ENCODE measurements around the gene SEC31A.
"Not testable (repeated sequence)": the region's sequence is repeated elsewhere in the genome, so short reads cannot be mapped to it uniquely, and the experiment has no call there.

Gene SEC31A

DNA sequence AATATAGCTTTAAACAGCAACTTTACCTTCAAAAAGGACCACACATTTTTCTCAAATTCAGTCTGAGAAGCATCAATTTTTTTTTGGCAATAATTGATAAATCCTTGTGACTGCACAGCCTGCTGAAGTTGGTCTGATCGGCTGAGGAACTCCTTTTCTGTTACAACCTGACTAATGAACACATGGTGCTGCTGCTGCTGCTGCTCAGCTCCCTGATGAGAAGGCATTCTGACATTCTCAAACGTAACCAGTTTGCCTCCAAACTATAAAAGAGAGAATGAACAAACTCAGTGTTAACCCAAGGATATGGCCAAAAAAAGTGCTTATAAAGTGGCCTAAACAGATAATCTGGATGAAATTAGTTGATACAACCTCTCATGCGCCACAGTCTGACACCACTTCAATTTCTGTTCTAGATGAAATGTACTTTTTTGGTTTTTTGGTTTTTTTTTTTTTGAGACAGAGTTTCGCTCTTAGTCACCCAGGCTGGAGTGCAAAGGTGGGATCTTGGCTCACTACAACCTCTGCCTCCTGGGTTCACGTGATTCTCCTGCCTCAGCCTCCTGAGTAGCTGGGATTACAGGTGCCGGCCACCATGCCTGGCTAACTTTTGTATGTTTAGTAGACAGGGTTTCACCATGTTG, 26.5 kb downstream of the SEC31A start:
- H3K9me2 ChIP-seq (replicated peaks; ENCODE audit: insufficient read depth, low read length), result no peaks in the 10 kb centered on the region
- no peak for DNase-seq
- H2AFZ ChIP-seq (ENCODE audit: low read length), result no peak overlapping the region
- TF ChIP-seq EZH2 (optimal IDR thresholded peaks at IDR 0.05; ENCODE audit: low read depth, low read length), result no peak
- TF ChIP-seq, protein P1, sequence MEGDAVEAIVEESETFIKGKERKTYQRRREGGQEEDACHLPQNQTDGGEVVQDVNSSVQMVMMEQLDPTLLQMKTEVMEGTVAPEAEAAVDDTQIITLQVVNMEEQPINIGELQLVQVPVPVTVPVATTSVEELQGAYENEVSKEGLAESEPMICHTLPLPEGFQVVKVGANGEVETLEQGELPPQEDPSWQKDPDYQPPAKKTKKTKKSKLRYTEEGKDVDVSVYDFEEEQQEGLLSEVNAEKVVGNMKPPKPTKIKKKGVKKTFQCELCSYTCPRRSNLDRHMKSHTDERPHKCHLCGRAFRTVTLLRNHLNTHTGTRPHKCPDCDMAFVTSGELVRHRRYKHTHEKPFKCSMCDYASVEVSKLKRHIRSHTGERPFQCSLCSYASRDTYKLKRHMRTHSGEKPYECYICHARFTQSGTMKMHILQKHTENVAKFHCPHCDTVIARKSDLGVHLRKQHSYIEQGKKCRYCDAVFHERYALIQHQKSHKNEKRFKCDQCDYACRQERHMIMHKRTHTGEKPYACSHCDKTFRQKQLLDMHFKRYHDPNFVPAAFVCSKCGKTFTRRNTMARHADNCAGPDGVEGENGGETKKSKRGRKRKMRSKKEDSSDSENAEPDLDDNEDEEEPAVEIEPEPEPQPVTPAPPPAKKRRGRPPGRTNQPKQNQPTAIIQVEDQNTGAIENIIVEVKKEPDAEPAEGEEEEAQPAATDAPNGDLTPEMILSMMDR (IDR thresholded peaks at IDR 0.05; ENCODE audit: low read length), result no peak
- no peak for TF ChIP-seq EZH2phosphoT487 (IDR thresholded peaks at IDR 0.05; ENCODE audit: low read length)
- H3K4me3 ChIP-seq (ENCODE audit: low read length), result no peak overlapping the region
- H3K36me3 ChIP-seq (replicated peaks; ENCODE audit: insufficient read depth, low read length), result peaks cover under 1% of the 10 kb centered on the region; the same call in 1 of the 2 replicates
- no peaks in the 10 kb centered on the region for H3K27me3 ChIP-seq (replicated peaks; ENCODE audit: insufficient read depth, low read length)
- no peaks in the 10 kb centered on the region for H3K79me2 ChIP-seq (ENCODE audit: low read length)
- H3K4me2 ChIP-seq (ENCODE audit: low read depth, low read length), result no peak overlapping the region
- peaks cover 4% of the 10 kb centered on the region; the same call in 1 of the 2 replicates for H3K4me1 ChIP-seq (ENCODE audit: low read length)
- H3K27ac ChIP-seq (ENCODE audit: low read length), result no peak overlapping the region
- no peaks in the 10 kb centered on the region; the same call in 1 of the 2 replicates for H3F3A ChIP-seq (ENCODE audit: insufficient read depth, low read length)
- no peak overlapping the region for H3K9ac ChIP-seq (ENCODE audit: low read length)
- no peaks in the 10 kb centered on the region for H4K20me1 ChIP-seq (ENCODE audit: insufficient read depth, low read length)
- H3K9me3 ChIP-seq (replicated peaks; ENCODE audit: insufficient read depth, low read length), result no peaks in the 10 kb centered on the region

DNA sequence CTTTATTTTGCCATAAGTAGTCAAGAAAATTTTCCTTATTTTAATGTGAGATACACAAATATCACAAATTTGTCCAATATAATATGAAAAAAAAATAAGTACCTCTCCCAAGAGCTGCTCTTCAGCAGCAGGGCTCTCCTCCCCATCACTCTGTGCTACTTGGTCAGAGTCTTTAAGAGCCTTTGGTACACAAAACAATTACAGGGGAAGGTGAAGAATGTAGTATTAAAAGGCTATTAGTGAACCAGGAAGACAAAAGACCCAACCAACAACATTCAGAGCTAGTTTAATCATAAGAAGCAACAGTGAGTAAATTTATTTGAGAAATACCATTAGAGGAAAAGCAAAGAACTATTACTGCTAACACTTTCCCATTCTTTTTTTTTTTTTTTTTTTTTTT, 29.4 kb downstream of the SEC31A start:
- no peaks in the 10 kb centered on the region for H3K27me3 ChIP-seq (replicated peaks; ENCODE audit: insufficient read depth, low read length)
- no peaks in the 10 kb centered on the region for H3F3A ChIP-seq (ENCODE audit: insufficient read depth, low read length)
- no peak for DNase-seq
- no peak overlapping the region for H3K4me3 ChIP-seq (ENCODE audit: low read length)
- no peak overlapping the region for H3K4me2 ChIP-seq (ENCODE audit: low read depth, low read length)
- H3K27ac ChIP-seq (ENCODE audit: low read length), result no peak overlapping the region
- peaks cover under 1% of the 10 kb centered on the region; the same call in 1 of the 2 replicates for H3K4me1 ChIP-seq (ENCODE audit: low read length)
- H3K9me3 ChIP-seq (replicated peaks; ENCODE audit: insufficient read depth, low read length), result no peaks in the 10 kb centered on the region
- TF ChIP-seq EZH2 (optimal IDR thresholded peaks at IDR 0.05; ENCODE audit: low read depth, low read length) (no peak), EZH2phosphoT487 (IDR thresholded peaks at IDR 0.05; ENCODE audit: low read length) (no peak)
- TF ChIP-seq, protein P1 (IDR thresholded peaks at IDR 0.05; ENCODE audit: low read length), result no peak
- H3K79me2 ChIP-seq (ENCODE audit: low read length), result no peaks in the 10 kb centered on the region
- no peak overlapping the region for H3K9ac ChIP-seq (ENCODE audit: low read length)
- H3K36me3 ChIP-seq (replicated peaks; ENCODE audit: insufficient read depth, low read length), result peaks cover 7% of the 10 kb centered on the region; the same call in 1 of the 2 replicates
- no peak overlapping the region for H2AFZ ChIP-seq (ENCODE audit: low read length)
- no peaks in the 10 kb centered on the region for H3K9me2 ChIP-seq (replicated peaks; ENCODE audit: insufficient read depth, low read length)
- H4K20me1 ChIP-seq (ENCODE audit: insufficient read depth, low read length), result no peaks in the 10 kb centered on the region

DNA sequence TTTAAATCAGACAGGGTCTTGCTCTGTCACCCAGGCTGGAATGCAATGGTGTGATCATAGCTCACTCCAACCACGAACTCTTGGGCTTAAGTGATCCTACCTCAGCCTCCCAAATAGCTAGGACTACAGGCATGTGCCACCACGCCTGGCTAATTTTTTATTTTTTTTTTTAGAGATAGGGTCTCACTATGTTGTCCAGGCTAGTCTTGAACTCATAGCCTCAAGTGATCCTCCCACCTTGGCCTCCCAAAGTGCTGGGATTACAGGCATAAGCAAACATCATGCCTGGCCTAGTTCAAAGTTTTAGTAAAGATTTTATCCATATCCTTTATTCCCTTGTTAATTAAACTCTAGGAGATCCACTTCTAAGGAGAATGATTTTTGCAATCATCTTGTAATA, 30.5 kb downstream of the SEC31A start:
- H3K36me3 ChIP-seq (replicated peaks; ENCODE audit: insufficient read depth, low read length); H3K4me2 ChIP-seq (ENCODE audit: low read depth, low read length); DNase-seq; H3K79me2 ChIP-seq (ENCODE audit: low read length); H3K4me1 ChIP-seq (ENCODE audit: low read length); H2AFZ ChIP-seq (ENCODE audit: low read length); H3K27ac ChIP-seq (ENCODE audit: low read length); H3K9ac ChIP-seq (ENCODE audit: low read length); H3K9me3 ChIP-seq (replicated peaks; ENCODE audit: insufficient read depth, low read length); H3F3A ChIP-seq (ENCODE audit: insufficient read depth, low read length); H4K20me1 ChIP-seq (ENCODE audit: insufficient read depth, low read length); H3K9me2 ChIP-seq (replicated peaks; ENCODE audit: insufficient read depth, low read length); H3K4me3 ChIP-seq (ENCODE audit: low read length); H3K27me3 ChIP-seq (replicated peaks; ENCODE audit: insufficient read depth, low read length): not testable (repeated sequence)

DNA sequence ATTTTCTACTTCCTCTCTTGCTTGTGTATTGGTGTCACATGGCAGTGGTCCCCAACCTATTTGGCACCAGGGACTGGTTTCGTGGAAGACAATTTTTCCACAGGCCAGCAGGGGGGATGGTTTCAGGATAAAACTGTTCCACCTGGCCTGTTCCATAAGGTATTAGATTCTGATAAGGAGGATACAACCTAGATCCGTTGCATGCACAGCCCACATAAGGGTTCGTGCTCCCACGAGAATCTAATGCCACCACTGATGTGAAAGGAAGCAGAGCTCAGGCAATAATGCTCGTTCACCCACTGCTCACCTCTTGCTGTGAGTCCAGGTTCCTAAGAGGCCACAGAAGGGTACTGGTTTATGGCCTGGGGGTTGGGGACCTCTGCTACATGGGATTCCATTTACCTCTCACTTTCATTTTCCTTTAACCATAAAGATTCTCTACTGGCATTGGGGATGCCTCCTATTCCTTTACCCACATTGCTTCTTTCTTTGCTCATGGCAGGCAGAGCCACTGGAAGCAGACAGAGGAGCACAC, 38.1 kb downstream of the SEC31A start:
- Histone ChIP-seq H3K9ac (ENCODE audit: low read length) (no peak overlapping the region), H3F3A (ENCODE audit: insufficient read depth, low read length) (no peaks in the 10 kb centered on the region), H3K27me3 (replicated peaks; ENCODE audit: insufficient read depth, low read length) (no peaks in the 10 kb centered on the region), H2AFZ (ENCODE audit: low read length) (no peak overlapping the region), H3K79me2 (ENCODE audit: low read length) (no peaks in the 10 kb centered on the region), H3K4me1 (ENCODE audit: low read length) (no peaks in the 10 kb centered on the region), H3K9me3 (replicated peaks; ENCODE audit: insufficient read depth, low read length) (no peaks in the 10 kb centered on the region), H3K36me3 (replicated peaks; ENCODE audit: insufficient read depth, low read length) (peaks cover 10% of the 10 kb centered on the region), H3K4me2 (ENCODE audit: low read depth, low read length) (no peak overlapping the region), H4K20me1 (ENCODE audit: insufficient read depth, low read length) (no peaks in the 10 kb centered on the region), H3K9me2 (replicated peaks; ENCODE audit: insufficient read depth, low read length) (no peaks in the 10 kb centered on the region), H3K4me3 (ENCODE audit: low read length) (no peak overlapping the region), H3K27ac (ENCODE audit: low read length) (no peak overlapping the region)
- no peak for DNase-seq
- TF ChIP-seq EZH2phosphoT487 (IDR thresholded peaks at IDR 0.05; ENCODE audit: low read length), result no peak
- TF ChIP-seq, protein P1 (IDR thresholded peaks at IDR 0.05; ENCODE audit: low read length), result no peak
- no peak for TF ChIP-seq EZH2 (optimal IDR thresholded peaks at IDR 0.05; ENCODE audit: low read depth, low read length)
